GM19025 (cell line): Measurements from ENCODE around the gene MT1A.
"Not testable (repeated sequence)": the region's sequence is repeated elsewhere in the genome, so short reads cannot be mapped to it uniquely, and the experiment has no call there.

Source experiments
- ATAC-seq: cut with Tn5 transposase; IDR thresholded peaks from one replicate; pipeline ENCODE4 v1.9.1; 2021; ENCODE audit warnings: mild to moderate bottlenecking, low read depth, moderate library complexity; ENCODE audit not compliant: unreplicated experiment

MT1A gene

DNA sequence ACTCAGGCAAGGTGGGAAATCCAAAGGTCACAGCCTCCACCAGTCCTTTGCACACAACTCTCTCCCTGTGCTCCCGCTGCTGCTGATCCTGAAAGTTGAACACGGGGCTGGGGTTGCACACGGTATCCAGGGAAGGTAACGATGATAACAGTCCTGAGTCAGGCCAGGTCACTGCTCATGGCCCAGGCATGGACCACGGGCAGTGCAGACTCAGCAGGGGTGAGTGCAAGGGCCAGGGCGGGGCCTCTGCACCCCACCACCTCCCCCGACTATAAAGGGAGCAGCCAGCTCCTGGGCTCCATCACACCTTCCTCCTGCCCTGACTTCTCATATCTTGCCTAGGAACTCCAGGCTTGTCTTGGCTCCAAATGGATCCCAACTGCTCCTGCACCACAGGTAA, 13.1 kb downstream of the MT1A start, which contains the start of gene MT1B:
Gene MT1B (plus strand): TSS at position 301 of the 400 bp plus-strand sequence. CDS start 68 bp downstream, at position 369.
- no peak for ATAC-seq

DNA sequence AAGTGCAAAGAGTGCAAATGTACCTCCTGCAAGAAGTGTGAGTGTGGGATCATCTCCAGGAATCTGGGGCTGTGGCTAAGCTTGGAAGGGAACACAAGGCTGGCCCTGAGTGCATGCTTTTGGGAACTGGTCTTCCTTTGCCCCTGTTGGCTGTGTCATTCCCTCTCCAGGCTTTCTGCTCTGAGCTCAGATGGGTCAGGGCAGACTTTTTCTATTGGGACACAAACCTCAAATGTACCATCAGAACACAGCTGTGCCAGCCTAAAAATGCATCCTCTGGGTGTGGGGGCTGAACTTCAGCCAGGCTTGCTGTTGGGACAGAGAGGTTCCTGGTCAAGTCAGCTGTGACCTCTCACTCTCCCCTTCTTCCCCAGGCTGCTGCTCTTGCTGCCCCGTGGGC, 14.1 kb downstream of the MT1A start:
- ATAC-seq, result no peak

DNA sequence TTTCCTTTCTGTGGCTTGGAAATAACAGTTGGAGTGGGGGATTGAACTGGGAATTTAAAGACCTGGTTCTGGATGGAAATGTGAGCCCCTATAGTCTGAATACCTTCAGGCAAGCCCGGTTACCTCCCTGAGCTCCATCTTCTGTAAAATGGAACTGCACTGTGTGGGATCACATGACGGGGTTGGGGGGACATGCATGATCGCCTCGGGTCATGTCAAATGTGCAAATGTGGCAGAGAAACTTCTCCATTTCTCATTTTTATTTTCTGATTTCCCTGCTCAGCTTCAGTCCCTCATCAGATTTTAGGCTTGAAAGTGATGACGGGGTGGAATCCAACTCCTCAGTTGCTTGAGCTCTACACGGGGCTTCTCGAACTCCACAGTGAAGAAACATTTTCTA, 14.8 kb downstream of the MT1A start:
- no peak for ATAC-seq

DNA sequence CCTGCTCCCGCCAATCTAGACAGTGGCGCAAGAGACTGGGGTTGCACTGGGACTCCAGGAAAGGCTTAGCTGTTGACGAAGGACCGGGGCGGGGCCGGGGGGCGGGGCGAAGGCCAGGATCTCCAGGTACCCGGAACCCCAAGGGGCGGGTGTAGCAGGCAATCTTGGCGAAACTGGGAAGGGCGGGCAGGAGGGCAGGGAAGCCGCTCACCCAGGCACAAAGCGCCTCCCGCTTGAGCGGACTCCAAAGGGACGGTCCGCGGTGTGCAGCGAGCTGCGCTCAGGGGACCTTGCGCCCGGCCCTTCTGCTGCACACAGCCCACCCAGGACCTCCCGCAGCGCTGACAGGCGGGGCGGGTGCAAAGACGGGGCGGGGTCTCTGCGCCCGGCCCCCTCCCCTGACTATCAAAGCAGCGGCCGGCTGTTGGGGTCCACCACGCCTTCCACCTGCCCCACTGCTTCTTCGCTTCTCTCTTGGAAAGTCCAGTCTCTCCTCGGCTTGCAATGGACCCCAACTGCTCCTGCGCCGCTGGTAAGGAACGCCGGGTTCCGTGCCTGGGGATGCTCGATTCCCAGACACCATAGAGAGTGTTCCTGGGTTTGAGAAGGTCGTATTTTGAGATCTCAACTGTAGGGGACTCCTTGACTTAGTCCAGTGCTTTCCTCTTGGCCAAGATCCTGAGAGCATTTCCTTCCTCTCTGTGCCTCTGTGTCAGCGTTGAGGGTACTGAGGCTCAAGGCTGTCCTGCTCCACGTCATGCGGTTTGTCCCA, 19.3 kb downstream of the MT1A start, which contains the start of gene MT1F:
Gene MT1F (plus strand): TSS at position 405 of the 772 bp plus-strand sequence. CDS start 100 bp downstream, at position 505.
- ATAC-seq, result no peak

DNA sequence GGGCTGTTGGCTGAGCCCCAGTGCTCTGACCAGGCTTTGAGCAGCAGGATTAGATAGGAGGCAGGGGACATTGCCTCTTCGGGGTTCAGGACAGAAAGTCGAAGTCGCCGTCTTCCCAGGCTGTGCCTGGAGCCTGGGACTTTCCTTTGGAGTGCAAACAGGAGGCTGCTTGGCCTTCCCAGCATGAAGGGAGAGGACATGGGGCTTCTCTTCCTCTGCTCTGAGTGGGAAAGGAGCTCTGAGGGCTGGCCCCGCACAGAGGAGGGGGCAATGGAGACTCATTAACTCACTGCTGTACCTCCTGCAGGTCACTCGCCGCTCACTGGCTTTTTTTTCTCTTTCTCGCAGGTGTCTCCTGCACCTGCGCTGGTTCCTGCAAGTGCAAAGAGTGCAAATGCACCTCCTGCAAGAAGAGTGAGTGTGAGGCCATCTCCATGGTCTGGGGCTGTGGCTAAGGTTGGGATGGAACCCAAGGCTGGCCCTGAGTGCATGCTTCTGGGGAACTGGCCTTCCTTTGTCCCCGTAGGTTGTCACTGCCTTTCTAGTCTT, 19.9 kb downstream of the MT1A start:
- no peak for ATAC-seq

DNA sequence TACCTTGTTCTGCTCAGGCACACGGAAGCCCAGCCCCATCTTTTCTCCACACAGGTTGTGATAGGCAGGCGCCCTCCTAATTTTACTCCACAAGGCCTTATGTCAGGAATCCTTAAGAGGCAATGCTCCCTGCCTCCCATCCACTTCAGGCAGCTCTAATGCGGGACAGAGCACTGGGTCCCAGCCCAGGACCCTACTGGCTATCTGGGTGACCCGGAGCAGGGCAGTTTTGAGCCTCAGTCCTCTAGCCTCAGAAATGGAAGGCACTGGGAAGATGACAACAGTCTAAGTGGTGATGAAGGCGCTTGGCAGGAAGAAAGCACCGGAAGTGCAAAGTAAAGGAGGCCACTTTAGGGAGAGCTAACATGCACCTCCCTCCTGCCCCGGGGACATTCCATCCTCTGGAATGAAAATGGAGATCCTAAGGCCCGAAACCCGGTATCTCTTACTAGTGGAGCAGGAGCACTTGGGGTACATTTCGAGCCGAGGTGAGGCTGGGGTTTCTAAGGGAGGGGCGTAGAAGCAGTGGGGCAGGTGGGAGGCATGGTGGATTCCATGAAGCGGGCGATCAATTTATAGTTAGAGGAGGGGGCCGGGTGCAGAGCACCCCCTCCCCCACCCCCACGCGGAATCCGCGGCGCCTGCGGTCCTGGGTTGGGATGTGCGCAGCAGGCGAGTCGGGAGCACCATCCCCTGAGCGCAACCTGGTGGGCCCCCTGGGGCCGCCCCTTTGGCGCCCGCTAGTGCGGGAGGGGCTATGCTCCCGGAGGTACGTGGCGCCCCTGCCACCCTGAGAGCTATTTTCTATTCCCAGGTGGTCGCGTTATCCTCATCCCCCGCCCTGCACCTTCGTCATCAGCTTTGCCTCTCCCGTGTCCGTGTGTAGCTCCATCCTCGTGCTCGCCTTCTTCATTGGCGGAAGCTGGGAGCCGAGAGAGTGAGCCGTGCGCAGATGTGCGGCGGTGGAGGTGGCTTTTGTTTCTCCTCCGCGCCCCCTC, 24.2 kb downstream of the MT1A start:
- no peak for ATAC-seq

DNA sequence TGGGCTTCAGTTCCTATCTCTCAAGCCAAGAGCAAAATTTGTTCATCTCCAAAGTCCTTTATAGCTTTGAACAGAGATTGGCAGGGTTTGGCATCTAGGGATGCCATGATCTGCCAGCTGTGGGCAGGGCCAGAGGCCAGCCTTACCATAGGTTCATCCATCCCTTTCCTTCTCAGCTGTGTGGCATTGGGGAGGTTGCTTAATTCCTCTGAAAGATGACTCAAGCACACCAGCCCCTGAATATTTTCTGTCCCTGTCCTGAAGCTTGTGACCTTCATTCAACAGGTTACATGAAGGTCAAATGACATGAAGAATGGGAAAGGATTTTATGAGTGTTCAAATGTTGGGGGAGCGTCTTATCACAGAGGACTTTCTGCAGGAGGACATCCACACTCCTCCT, 26.0 kb downstream of the MT1A start:
- no peak for ATAC-seq

DNA sequence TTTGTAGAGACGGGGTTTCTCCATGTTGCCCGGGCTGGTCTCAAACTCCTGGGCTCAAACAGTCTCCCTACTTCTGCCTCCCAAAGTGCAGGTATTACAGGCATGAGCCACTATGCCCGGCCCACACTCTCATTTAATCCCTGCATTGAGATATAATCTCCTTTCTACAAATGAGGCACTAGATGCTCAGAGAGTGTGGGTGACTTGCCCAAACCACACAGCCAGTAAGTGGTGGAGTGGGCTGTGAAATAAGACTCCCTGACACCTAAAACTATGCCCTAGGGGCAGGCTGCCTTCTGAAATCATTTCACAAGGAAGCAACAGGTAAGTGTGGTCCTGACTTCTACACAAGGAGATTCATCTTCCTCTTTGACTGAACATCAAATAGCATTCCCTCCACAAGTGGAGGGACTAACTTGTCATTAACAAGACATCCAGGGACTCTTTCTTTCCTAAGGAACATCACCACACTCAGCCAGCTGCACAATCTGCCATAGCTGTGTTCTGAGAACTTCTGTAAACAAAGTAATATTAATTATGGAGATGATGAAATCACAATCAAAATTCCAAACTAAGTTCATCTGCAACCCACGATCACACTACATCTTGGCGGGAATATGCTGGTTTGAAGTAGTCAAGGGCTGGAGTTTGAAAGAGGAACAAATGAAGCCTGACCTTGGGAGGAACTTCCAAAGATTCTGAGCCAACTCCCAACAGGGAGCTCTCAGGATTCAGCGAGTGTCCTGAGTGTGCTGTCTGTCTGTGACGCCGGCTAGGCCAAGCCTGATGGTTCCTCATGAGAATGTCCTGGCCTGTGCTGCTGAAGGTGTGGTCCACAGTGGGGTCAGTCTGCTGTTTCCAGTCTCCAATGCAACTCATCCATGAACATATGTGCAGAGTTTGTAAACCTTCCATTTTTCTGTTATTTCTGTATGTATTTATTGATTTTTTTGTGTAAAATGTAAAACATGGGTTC, 27.1 kb downstream of the MT1A start:
- ATAC-seq, result not testable (repeated sequence)

DNA sequence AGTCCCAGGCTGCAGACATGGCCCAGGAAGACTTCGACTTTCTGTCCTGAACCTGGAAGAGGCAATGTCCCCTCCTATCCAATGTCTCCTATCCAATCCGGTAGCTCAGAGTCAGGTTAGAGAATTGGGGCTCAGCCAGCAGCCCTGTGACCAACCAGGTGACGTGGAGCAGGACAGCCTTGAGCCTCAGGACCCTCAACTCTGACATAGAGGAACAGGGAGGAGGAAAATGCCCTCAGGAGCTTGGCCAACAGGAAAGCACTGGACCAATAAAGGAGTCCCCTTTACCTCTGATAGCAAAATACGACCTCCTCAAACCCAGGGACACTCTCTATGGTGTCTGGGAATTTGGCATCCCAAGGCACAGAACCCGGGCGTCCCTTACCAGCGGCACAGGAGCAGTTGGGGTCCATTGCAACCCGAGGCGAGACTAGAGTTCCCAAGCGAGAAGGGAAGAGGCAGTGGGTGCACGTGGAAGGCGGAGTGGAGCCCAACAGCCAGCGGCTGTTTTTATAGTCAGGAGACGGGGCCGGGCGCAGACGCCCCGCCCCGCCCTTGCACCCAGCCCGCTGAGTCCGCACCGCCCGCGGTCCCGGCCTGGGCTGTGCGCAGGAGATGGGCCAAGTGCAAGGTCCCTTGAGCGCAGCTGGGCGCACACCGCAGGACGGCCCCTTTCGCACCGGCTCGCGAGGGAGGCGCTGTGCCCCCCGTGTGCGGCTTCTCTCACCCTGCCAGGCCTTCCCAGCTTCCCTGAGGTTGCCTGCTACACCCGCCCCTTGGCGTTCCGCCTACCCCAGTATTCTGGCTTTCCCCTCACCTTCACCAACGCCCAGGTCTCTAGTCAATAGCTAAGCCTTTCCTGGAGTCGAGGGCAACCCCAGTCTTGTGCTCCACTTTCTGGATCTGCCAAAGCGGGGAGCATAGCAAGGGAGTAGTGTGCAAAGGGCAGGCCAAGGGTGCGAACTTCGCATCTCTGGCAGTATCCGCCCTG, 29.4 kb downstream of the MT1A start, which contains the start of gene MT1G:
Gene MT1G (minus strand): TSS at position 485 of the 991 bp plus-strand sequence. CDS start 72 bp downstream, at position 413.
- ATAC-seq, result no peak

DNA sequence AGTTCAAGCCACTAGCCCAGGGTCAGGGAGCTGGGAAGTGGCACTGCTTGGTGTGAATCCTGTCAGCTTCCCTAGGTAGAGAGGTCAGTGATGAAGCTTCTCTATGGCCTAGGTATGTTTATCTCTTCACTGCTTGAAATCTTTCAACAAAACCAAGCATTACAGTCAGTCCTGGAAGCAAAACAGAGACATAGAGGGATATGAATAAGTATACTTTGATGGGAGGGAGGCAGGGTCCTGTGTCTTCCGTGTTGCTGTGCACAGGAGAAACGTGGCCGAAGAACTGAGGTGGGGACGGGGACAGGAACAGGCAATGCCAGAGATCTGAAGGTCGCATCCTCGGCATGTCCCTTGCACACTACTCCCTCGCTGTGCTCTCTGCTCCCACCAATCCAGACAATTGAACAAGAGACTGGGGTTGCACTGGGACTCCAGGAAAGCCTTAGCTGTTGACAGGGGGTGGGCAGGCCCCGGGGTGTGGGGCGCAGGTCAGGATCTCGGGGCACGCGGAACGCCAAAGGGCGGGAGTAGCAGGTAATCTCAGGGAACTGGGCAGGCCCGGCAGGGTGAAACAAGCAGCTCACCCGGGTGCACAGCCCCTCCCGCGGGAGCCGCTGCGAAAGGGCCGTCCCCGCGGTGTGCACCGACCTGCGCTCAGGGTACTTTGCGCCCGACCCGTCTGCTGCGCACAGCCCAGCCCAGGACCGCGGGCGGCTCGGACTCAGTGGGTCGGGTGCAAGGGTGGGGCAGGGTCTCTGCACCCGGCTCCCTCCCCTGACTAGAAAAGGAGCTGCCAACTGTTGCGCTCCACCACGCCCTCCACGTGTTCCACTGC, 30.8 kb downstream of the MT1A start, which contains the start of gene MT1H:
Gene MT1H (plus strand): TSS at position 810 of the 835 bp plus-strand sequence. CDS start 71 bp downstream, outside the sequence.
- no peak for ATAC-seq

DNA sequence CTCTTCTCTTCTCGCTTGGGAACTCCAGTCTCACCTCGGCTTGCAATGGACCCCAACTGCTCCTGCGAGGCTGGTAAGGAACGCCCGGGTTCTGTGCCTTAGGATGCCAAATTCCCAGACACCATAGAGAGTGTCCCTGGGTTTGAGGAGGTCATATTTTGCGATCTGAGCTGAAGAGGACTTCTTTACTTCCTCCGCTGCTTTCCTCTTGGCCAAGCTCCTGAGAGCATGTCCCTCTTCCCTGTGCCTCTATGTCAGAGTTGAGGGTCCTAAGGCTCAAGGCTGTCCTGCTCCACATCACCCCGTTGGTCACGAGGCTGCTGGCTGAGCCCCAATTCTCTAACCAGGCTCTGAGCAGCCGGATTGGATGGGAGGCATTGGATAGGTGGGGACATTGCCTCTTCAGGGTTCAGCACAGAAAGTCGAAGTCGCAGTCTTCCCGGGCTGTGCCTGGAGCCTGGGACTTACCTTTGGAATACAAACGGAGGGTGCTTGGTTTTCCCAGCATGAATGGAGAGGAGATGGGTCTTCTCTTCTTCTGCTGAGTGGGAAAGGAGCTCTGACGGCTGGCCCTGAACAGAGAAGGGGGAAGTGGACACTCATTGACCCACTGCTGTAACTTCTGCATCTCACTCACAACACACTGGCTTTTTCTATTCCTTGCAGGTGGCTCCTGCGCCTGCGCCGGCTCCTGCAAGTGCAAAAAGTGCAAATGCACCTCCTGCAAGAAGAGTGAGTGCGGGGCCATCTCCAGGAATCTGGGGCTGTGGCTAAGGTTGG, 31.6 kb downstream of the MT1A start:
- no peak for ATAC-seq

DNA sequence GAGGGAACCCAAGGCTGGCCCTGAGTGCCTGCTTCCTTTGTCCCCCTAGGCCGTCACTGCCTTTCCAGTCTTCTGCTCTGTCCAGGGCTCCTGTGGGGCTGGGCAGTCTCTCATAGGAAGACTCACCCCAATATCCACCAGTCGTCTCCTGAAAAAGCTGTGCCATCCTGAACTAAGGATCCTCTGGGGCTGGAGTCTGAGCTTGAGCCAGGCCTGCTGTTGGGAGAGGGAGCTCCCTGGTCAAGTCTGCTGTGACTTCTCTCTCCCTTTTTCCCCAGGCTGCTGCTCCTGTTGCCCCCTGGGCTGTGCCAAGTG, 32.1 kb downstream of the MT1A start:
- no peak for ATAC-seq

DNA sequence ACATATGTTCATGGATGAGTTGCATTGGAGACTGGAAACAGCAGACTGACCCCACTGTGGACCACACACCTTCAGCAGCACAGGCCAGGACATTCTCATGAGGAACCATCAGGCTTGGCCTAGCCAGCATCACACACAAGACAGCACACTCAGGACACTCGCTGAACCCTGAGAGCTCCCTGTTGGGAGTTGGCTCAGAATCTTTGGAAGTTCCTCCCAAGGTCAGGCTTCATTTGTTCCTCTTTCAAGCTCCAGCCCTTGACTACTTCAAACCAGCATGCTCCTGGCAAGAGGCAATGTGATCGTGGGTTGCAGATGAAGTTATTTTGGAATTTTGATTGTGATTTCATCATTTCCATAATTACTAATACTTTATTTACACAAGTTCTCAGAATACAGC, 33.2 kb downstream of the MT1A start:
- not testable (repeated sequence) for ATAC-seq

DNA sequence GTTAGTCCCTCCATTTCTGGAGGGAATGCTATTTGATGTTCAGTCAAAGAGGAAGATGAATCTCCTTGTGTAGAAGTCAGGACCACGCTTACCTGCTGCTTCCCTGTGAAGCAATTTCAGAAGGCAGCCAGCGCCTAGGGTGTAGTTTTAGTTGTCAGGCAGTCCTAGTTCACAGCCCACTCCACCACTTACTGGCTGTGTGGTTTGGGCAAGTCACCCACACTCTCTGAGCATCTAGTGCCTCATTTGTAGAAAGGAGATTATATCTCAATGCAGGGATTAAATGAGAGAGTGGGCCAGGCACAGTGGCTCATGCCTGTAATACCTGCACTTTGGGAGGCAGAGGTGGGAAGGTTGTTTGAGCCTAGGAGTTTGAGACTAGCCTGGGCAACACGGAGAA, 33.7 kb downstream of the MT1A start:
- not testable (repeated sequence) for ATAC-seq

DNA sequence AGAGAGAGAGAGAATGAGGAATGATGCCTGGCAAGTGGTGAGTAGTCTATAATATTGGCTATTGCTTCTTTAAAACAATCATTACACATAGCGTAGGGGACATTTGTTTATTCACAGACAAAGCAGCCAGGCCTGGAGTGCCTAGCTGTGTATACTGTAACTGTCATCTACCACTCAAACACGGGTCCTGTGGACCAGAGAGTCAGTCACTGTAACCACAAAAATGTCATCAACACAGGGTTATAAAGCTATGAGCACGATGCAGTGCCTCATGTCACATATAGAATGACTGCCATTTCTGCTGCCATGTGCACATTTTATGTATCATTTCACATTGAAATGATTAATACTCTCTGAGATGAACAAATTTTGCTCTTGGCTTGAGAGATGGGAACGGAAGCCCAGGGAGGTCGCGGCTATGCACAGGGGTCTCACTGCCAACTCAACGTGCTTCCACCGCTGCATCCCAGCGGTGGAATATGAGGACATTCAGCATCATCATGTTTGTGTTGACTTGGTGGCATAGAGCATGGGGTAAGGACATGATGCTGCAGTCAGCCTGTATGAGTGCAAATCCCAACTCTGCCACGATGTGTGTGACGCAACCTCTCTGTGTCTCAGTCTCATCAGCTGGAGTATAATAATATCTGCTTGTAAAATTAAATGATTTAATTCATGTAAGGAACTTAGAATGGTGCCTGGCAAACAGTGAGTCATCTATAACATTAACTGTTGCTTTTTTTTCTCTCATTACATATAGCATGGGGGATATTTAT, 34.5 kb downstream of the MT1A start:
- ATAC-seq, result no peak

DNA sequence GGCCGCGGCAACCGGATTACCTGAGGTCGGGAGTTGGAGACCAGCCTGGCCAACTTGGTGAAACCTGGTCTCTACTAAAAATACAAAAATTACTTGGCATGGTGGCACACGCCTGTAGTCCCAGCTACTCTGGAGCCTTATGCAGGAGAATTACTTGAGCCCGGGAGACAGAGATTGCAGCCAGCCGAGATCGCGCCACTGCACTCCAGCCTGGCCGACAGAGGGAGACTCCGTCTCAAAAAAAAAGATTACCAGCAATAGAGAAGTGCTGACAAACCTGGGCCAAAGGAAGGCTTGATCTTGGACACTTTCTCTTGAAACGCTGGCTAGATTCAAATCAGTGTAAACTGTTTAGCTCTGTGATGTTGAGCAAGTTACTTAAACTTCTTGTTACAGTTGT, 35.5 kb downstream of the MT1A start:
- no peak for ATAC-seq
